HEK293T (cell line): ENCODE data around the gene FAM120AOS.

Experiments
- CTCF ChIA-PET: fragments of 350-600 bp; formaldehyde crosslinking; extraction: SDS; loops from one replicate; lab custom pipeline; 2021; ENCODE audit warnings: antibody characterized with exemption, inconsistent platforms; lab: Yijun Ruan, JAX
- POLR2A ChIA-PET: fragments of 350-600 bp; formaldehyde crosslinking; extraction: SDS; loops from one replicate; lab custom pipeline; 2020; ENCODE audit warnings: antibody characterized with exemption, inconsistent platforms; lab: Yijun Ruan, JAX
- DNase-seq: peaks from one replicate; pipeline ENCODE4 v3.0.0; 2012; ENCODE audit warnings: mixed read lengths; ENCODE audit errors: extremely low spot score
- ARNT ChIP-seq: fragments of 450-650 bp; IDR thresholded peaks from 2 replicates; pipeline ENCODE4 v1.6.1; 2017; ENCODE audit warnings: mild to moderate bottlenecking
- BHLHE40 ChIP-seq: fragments of 450-650 bp; IDR thresholded peaks from 2 replicates; pipeline ENCODE4 v1.6.1; 2016; ENCODE audit warnings: mild to moderate bottlenecking, moderate library complexity, borderline replicate concordance
- CTBP1 ChIP-seq: fragments of 450-650 bp; IDR thresholded peaks from 2 replicates; pipeline ENCODE4 v1.6.1; 2016; ENCODE audit warnings: borderline replicate concordance
- ELF4 ChIP-seq: fragments of 450-650 bp; IDR thresholded peaks from 2 replicates; pipeline ENCODE4 v1.6.1; 2017; ENCODE audit warnings: antibody characterized with exemption
- FOXA1 ChIP-seq: fragments of 450-650 bp; IDR thresholded peaks from 2 replicates; pipeline ENCODE4 v1.6.1; 2016; ENCODE audit warnings: mild to moderate bottlenecking
- FOXK2 ChIP-seq: fragments of 450-650 bp; IDR thresholded peaks from 2 replicates; pipeline ENCODE4 v1.6.1; 2016; ENCODE audit warnings: mild to moderate bottlenecking
- FOXM1 ChIP-seq: fragments of 450-650 bp; IDR thresholded peaks from 2 replicates; pipeline ENCODE4 v1.6.1; 2017; ENCODE audit warnings: mild to moderate bottlenecking, borderline replicate concordance
- HDGF ChIP-seq: fragments of 450-650 bp; IDR thresholded peaks from 2 replicates; pipeline ENCODE4 v1.6.1; 2017; ENCODE audit warnings: antibody characterized with exemption, borderline replicate concordance
- LEF1 ChIP-seq: fragments of 450-650 bp; IDR thresholded peaks from 2 replicates; pipeline ENCODE4 v1.6.1; 2017; ENCODE audit warnings: mild to moderate bottlenecking, borderline replicate concordance
- NFRKB ChIP-seq: fragments of 450-650 bp; IDR thresholded peaks from 2 replicates; pipeline ENCODE4 v1.6.1; 2016; ENCODE audit warnings: mild to moderate bottlenecking, moderate library complexity
- SP1 ChIP-seq: fragments of 450-650 bp; IDR thresholded peaks from 2 replicates; pipeline ENCODE4 v1.6.1; 2017
- SUZ12 ChIP-seq: fragments of 450-650 bp; IDR thresholded peaks from 2 replicates; pipeline ENCODE4 v1.6.1; 2016; ENCODE audit warnings: mild to moderate bottlenecking
- TARDBP ChIP-seq: fragments of 450-650 bp; IDR thresholded peaks from 2 replicates; pipeline ENCODE4 v1.6.1; 2016
- ZNF384 ChIP-seq: fragments of 450-650 bp; IDR thresholded peaks from 2 replicates; pipeline ENCODE4 v1.6.1; 2016
- TF ChIP-seq, protein P1 (sequence below): fragments of 450-650 bp; IDR thresholded peaks from 2 replicates; pipeline ENCODE4 v1.6.1; 2016

The FAM120AOS gene

GRCh38 chr9:93437996-93438395 is 15.4 kb downstream of the FAM120AOS start:
- ChIA-PET POLR2A (no interaction called here), CTCF (no interaction called here)
- no peak for DNase-seq
- no peak for TF ChIP-seq HDGF

DNA sequence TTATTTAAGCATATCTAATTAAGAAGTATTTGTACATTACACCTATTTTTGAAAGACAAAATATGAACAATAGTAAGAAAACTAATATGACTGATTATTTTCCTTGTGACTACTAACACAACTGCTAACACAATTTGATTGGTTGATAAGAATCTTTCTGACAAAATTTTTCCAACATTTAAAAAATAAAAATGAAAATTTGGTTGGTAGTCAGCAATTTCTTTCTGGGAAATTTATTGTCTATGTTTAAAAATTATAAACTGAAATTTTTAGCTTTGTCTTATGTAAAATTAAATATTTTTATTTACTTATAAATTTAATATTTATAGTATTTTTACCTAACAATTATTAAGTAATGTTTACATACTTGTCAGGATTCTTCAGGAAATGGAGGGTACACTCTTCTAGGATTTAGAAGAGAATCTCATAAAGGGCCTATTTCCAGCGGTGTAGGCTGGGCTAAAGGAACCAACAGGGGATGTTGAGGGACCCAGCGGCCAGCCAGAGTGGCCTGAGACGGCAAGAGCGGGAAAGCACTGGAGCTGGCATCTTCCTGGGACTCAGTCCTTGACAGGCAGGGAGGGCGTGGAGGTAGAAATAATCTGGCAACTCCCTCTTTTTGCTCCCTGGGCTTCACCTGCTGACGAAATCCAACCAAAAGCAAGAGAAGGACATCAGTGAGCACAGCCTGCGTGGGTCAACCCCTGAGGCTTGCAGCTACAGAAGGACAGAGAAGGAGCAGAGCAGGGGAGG is 16.6 kb downstream of the FAM120AOS start:
- no peak for DNase-seq
- ChIA-PET CTCF (no interaction called here), POLR2A (no interaction called here)
- no peak for TF ChIP-seq ZNF384
- no peak for TF ChIP-seq SP1
- no peak for TF ChIP-seq FOXA1

- ChIA-PET POLR2A (no interaction called here), CTCF (no interaction called here)
- no peak for TF ChIP-seq SUZ12
- TF ChIP-seq, protein P1, sequence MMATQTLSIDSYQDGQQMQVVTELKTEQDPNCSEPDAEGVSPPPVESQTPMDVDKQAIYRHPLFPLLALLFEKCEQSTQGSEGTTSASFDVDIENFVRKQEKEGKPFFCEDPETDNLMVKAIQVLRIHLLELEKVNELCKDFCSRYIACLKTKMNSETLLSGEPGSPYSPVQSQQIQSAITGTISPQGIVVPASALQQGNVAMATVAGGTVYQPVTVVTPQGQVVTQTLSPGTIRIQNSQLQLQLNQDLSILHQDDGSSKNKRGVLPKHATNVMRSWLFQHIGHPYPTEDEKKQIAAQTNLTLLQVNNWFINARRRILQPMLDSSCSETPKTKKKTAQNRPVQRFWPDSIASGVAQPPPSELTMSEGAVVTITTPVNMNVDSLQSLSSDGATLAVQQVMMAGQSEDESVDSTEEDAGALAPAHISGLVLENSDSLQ = no peak
- no peak for DNase-seq
Measured at GRCh38 chr9:93436218-93436617, 17.2 kb downstream of the FAM120AOS start.

DNA sequence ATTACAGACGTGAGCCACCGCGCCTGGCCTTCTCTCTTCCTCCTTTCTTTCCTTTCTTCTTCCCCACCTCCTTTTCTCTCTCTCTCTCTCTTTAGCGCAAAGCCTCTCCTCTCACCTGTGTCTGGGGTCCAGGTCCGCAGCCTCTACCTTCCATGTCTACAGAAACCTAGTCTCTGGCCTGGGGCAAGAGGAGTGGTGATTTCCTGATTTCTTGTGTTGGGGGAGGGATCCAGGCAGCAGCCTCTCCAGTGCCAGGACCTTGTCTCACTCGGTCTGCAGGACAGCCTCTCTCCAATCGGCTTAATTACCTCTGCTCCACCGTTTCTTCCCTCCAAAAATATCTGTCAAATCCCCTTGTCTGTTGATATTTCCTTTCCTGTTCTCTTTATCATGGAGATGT is 18.0 kb downstream of the FAM120AOS start:
- DNase-seq = no peak
- no peak for TF ChIP-seq ARNT
- no peak for TF ChIP-seq SUZ12
- TF ChIP-seq NFRKB = no peak
- no peak for TF ChIP-seq BHLHE40
- no peak for TF ChIP-seq ELF4
- POLR2A ChIA-PET = no interaction called here
- CTCF ChIA-PET = no interaction called here

GRCh38 chr9:93434056-93434455 is 19.3 kb downstream of the FAM120AOS start:
- DNase-seq = no peak
- CTCF ChIA-PET = interaction anchor here (0.7 kb wide), 1 partner anchor 1290 kb away, joined by 3 read pairs; no protein-coding TSS in a partner anchor
- POLR2A ChIA-PET = no interaction called here
- TF ChIP-seq HDGF (no peak), ELF4 (no peak), FOXK2 (no peak), LEF1 (no peak), NFRKB (no peak)

DNA sequence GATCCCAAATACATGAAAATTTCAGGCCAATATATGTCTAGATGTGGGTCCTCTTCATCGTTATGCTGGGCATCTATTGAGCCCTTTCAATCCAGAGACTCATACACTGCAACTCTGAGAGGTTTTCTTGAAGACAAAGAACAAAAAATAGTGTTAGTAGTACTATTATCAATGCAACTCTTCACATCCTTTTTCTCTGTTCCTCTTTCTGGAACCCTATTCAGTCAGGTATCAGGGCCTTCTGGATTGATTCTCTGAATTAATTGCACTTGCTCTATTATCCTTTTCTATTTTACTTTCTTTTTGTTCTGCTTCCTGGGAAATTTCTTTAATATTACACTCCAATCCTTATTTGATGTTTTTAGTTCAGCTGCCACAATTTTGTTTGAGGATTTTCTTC is 20.4 kb downstream of the FAM120AOS start:
- no peak for DNase-seq
- ChIA-PET CTCF (no interaction called here), POLR2A (no interaction called here)
- TF ChIP-seq FOXA1 (no peak), SP1 (no peak), TARDBP (no peak)

DNA sequence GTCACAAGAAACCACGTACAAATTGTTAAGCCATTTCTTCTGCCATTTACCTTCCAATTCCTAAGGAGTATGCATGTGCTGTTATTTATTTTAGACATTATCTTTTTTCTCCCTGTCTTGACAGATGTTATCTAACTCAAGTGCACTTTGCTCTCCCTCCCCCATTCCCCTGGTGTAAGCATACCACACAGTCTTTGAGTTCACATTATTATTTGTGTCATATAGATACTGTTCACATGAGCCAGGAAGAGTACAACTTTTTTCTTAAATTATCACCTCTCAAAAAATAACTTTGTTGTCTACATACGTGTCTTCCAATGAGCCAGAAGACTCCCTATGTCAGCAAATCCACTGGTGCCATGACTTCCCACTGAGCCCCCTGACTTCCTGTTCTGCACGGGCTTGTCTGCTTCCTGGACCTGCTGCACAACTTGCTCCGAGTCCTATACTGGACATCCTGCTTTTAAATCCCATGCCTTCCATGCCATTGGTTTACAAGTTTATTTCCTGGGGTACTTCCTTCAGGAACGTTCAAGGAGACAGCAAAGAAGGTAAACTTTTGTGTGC is 21.8 kb downstream of the FAM120AOS start:
- ChIA-PET POLR2A (no interaction called here), CTCF (no interaction called here)
- TF ChIP-seq FOXK2 = no peak
- TF ChIP-seq SUZ12 = no peak
- no peak for TF ChIP-seq FOXA1
- no peak for TF ChIP-seq HDGF
- TF ChIP-seq SP1 = no peak
- no peak for TF ChIP-seq LEF1
- no peak for TF ChIP-seq ARNT
- no peak for TF ChIP-seq NFRKB
- no peak for TF ChIP-seq ELF4
- TF ChIP-seq TARDBP = no peak
- no peak for TF ChIP-seq BHLHE40
- no peak for TF ChIP-seq CTBP1
- TF ChIP-seq FOXM1 = no peak
- TF ChIP-seq ZNF384 = no peak
- no peak for DNase-seq

DNA sequence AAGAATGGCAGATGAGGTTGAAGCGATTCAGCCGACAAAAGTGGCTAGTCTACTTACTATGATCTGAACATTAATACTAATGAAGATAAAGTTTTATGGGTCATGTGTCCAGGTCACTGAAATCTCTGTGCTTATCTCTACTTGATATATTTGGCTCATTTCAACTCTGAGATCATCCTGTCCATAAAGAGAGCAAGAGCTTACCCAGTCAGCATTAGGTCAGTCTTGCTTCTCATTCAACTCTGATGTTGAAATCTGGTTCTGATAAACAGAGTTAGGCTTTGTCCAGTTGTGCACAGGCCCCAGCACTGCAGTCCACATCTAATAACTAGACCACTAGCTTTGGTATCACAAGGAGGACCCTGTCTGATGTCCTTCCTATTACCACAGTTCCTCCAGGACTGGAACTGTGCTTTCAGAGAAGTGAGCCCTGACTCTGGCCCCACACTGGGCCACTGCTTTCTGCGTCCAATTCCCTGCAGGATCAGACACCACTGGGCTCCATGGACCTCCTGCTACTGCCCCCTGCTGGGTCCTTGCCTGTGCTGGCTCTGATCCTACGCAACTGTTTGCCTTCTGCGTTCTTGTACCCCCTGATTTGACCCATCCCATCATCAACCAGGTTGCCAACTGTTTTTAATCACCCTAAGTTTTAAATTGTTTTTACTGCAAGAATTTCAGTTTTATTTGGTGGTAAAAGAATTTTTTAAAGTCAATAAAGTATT is 25.6 kb downstream of the FAM120AOS start:
- ChIA-PET POLR2A (no interaction called here), CTCF (no interaction called here)
- no peak for TF ChIP-seq SP1
- no peak for TF ChIP-seq NFRKB
- TF ChIP-seq FOXA1 = no peak
- no peak for TF ChIP-seq ZNF384
- no peak for DNase-seq
